ENCODE data around the gene CLSTN2. TPM values are rescaled to one million over a fixed set of nuclear protein-coding genes. Genes with fewer than 3 reads are reported as not detected.

CLSTN2 gene
- total and polyA plus RNA-seq, 2 of the 4 experiments (the other 2 are of a cell fraction), result under 0.01 to 0.07 TPM

DNA sequence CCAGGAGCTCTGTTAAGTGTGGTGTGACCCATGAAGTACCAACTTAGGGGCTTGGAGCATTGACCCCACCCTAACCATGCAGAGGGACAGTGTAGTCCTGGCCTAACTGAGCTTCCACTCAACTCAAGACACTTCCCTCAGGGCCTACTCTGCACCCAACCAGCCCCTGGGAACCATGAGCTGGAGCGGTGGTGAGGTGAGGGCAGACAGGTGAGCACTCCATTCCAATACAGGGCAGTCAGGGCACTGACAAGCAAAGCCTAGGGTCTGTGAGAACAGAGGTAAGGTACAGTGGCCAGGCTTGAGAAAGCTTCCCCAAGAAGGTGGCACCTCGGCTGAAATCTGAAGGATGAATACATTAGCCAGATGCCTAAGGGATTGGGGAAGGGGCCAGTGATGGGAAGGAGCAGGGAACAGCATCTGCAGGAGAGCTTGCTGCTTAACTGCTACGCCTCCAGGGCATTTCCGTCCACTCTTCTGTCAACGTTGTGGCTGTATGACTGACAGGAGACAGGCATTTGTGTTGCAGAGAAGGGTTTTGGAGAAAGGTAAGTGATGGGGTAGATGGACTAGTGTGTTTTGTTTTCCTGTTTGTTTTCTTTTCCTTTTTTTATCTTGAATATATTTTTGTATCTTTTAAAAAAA lies 499.4 kb downstream of the CLSTN2 start:
- no peak overlapping the region for H2BK20ac ChIP-seq (ENCODE audit: low read depth, low read length)
- H3K27me3 ChIP-seq (ENCODE audit: control insufficient read depth, insufficient read depth, low read length), result no peaks in the 10 kb centered on the region
- no peak overlapping the region for H4K91ac ChIP-seq (ENCODE audit: insufficient read depth, low read depth, low read length)
- H3K4ac ChIP-seq (ENCODE audit: low read depth, low read length), result no peak overlapping the region
- no TSS peak for BruUV-seq (replicated peaks)
- H3K9me3 ChIP-seq (ENCODE audit: control insufficient read depth, insufficient read depth, low read length), result no peaks in the 10 kb centered on the region
- no peaks in the 10 kb centered on the region for H4K20me1 ChIP-seq (ENCODE audit: insufficient read depth, low read length)
- H3K27ac ChIP-seq (ENCODE audit: insufficient read depth, low read length), result no peak overlapping the region
- no peak overlapping the region for H4K8ac ChIP-seq (ENCODE audit: low read depth in 2 of 2, low read length in 2 of 2)
- H3K23ac ChIP-seq (ENCODE audit: low read depth, low read length), result no peak overlapping the region
- no peak overlapping the region for H2BK5ac ChIP-seq (ENCODE audit: low read depth, low read length, poor library complexity, severe bottlenecking)
- no peak overlapping the region for H2BK120ac ChIP-seq (ENCODE audit: low read depth, low read length)
- H2AK5ac ChIP-seq (ENCODE audit: low read depth, low read length), result no peak overlapping the region
- no peaks in the 10 kb centered on the region for H3K36me3 ChIP-seq (ENCODE audit: control insufficient read depth, insufficient read depth, low read length)
- H3K4me2 ChIP-seq (ENCODE audit: low read depth, low read length), result no peak overlapping the region
- H3K9me1 ChIP-seq (ENCODE audit: insufficient read depth, low read length), result no peaks in the 10 kb centered on the region
- no peaks in the 10 kb centered on the region for H3K79me1 ChIP-seq (ENCODE audit: low read depth in 1 of 2, low read length in 2 of 2)
- no peak overlapping the region for H3K14ac ChIP-seq (replicated peaks; ENCODE audit: low read depth, low read length)
- ATAC-seq (ENCODE audit: low read depth), result no peak
- TF ChIP-seq MAZ (IDR thresholded peaks at IDR 0.05; ENCODE audit: borderline replicate concordance, low read depth, low read length) (no peak), MAFK (IDR thresholded peaks at IDR 0.05; ENCODE audit: low read depth, low read length) (no peak), RCOR1 (IDR thresholded peaks at IDR 0.05; ENCODE audit: insufficient replicate concordance, low read length) (no peak), MXI1 (IDR thresholded peaks at IDR 0.05; ENCODE audit: borderline replicate concordance, low read depth, low read length) (no peak), CHD1 (IDR thresholded peaks at IDR 0.05; ENCODE audit: low read depth, low read length) (no peak), SMC3 (IDR thresholded peaks at IDR 0.05; ENCODE audit: low read depth, low read length) (no peak), NFE2L2 (IDR thresholded peaks at IDR 0.05; ENCODE audit: low read depth, low read length) (no peak), CEBPB (IDR thresholded peaks at IDR 0.05; ENCODE audit: low read depth, low read length) (no peak), FOS (IDR thresholded peaks at IDR 0.05; ENCODE audit: low read depth, low read length) (no peak), POLR2A (IDR thresholded peaks at IDR 0.05; ENCODE audit: low read depth, low read length) (no peak), RAD21 (IDR thresholded peaks at IDR 0.05; ENCODE audit: low read length) (no peak)
- TF ChIP-seq, protein P1, sequence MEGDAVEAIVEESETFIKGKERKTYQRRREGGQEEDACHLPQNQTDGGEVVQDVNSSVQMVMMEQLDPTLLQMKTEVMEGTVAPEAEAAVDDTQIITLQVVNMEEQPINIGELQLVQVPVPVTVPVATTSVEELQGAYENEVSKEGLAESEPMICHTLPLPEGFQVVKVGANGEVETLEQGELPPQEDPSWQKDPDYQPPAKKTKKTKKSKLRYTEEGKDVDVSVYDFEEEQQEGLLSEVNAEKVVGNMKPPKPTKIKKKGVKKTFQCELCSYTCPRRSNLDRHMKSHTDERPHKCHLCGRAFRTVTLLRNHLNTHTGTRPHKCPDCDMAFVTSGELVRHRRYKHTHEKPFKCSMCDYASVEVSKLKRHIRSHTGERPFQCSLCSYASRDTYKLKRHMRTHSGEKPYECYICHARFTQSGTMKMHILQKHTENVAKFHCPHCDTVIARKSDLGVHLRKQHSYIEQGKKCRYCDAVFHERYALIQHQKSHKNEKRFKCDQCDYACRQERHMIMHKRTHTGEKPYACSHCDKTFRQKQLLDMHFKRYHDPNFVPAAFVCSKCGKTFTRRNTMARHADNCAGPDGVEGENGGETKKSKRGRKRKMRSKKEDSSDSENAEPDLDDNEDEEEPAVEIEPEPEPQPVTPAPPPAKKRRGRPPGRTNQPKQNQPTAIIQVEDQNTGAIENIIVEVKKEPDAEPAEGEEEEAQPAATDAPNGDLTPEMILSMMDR (conservative IDR thresholded peaks at IDR 0.05; ENCODE audit: low read depth, low read length), result no peak
- TF ChIP-seq, protein P2, sequence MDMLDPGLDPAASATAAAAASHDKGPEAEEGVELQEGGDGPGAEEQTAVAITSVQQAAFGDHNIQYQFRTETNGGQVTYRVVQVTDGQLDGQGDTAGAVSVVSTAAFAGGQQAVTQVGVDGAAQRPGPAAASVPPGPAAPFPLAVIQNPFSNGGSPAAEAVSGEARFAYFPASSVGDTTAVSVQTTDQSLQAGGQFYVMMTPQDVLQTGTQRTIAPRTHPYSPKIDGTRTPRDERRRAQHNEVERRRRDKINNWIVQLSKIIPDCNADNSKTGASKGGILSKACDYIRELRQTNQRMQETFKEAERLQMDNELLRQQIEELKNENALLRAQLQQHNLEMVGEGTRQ (IDR thresholded peaks at IDR 0.05; ENCODE audit: low read depth, low read length), result no peak
- TF ChIP-seq, protein P3, sequence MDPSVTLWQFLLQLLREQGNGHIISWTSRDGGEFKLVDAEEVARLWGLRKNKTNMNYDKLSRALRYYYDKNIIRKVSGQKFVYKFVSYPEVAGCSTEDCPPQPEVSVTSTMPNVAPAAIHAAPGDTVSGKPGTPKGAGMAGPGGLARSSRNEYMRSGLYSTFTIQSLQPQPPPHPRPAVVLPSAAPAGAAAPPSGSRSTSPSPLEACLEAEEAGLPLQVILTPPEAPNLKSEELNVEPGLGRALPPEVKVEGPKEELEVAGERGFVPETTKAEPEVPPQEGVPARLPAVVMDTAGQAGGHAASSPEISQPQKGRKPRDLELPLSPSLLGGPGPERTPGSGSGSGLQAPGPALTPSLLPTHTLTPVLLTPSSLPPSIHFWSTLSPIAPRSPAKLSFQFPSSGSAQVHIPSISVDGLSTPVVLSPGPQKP (IDR thresholded peaks at IDR 0.05; ENCODE audit: borderline replicate concordance, low read depth, low read length), result no peak
- POLR2A ChIA-PET (ENCODE audit: unreplicated experiment), result no interaction called here
- no peak overlapping the region for H2BK15ac ChIP-seq (ENCODE audit: low read depth, low read length)
- H3K56ac ChIP-seq (ENCODE audit: extremely low read depth, insufficient read depth, low read length), result no peak overlapping the region
- no peak overlapping the region for H2AK9ac ChIP-seq (replicated peaks; ENCODE audit: low read depth, low read length, poor library complexity)
- no peak overlapping the region for H2AFZ ChIP-seq (replicated peaks; ENCODE audit: low read length, poor library complexity)
- intact Hi-C loops (cut with micrococcal nuclease) (no loop called here), dilution Hi-C loops (cut with HindIII; ENCODE audit: low sequenced_read_pairs, unreplicated experiment) (no loop called here), in situ Hi-C loops (cut with MboI; ENCODE audit: low sequenced_read_pairs) (no loop called here)
- no peaks in the 10 kb centered on the region for H3K4me1 ChIP-seq (ENCODE audit: control insufficient read depth, insufficient read depth, low read length)
- no peak overlapping the region for H4K5ac ChIP-seq (ENCODE audit: low read depth, low read length)
- no peak overlapping the region for H3K18ac ChIP-seq (ENCODE audit: low read depth, low read length)
- CTCF ChIA-PET, result no interaction called here
- WGBS, 2 experiments (ENCODE audit: extremely low coverage in 2 of 2, insufficient read length in 1 of 2), result 0% methylated on average over 1 of the region's 5 CpGs; no CpG with 5 or more reads in 1 of the 2 experiments
- no peak overlapping the region for H3K9ac ChIP-seq (ENCODE audit: low read depth, low read length)
- H3K4me3 ChIP-seq (ENCODE audit: insufficient read depth, low read depth, low read length), result no peak overlapping the region
- no peak for DNase-seq

Measured in IMR-90 (cell line).